ENCODE measurements around the gene KAZN.

GRCh38 chr1:14660801-14661200 lies 62.3 kb downstream of the KAZN start:
- no peak for TF ChIP-seq ZNF8 (CRISPR knock-in tag; IDR thresholded peaks at IDR 0.05)
- no peak for TF ChIP-seq RARB (CRISPR knock-in tag; IDR thresholded peaks at IDR 0.05)
